Colonic mucosa (tissue), 4 donors: ENCODE results near the gene ORM1. TPM values are rescaled to one million over a fixed set of nuclear protein-coding genes. Genes with fewer than 3 reads are reported as not detected.

ENCODE experiments used
- DNase-seq: peaks from one replicate; pipeline ENCODE4 v3.0.0-alpha.2; 2020
- H3K27ac ChIP-seq: fragments of 200-600 bp; one replicate; pipeline ENCODE4 v1.8.0; 2021
- H3K27me3 ChIP-seq: fragments of 200-600 bp; one replicate; pipeline ENCODE4 v1.8.0; 2021
- H3K36me3 ChIP-seq: fragments of 200-600 bp; one replicate; pipeline ENCODE4 v1.8.0; 2021
- H3K4me1 ChIP-seq: fragments of 200-600 bp; one replicate; pipeline ENCODE4 v1.8.0; 2021; ENCODE audit warnings: mild to moderate bottlenecking
- H3K4me3 ChIP-seq: fragments of 200-600 bp; one replicate; pipeline ENCODE4 v1.8.0; 2021
- H3K9ac ChIP-seq, 2 donors: one replicate each; pipeline ENCODE4 v1.7.0; 2013; ENCODE audit warnings: control low read depth in 2 of 2, low read depth in 2 of 2, low read length in 2 of 2
- H3K9me3 ChIP-seq: fragments of 200-600 bp; one replicate; pipeline ENCODE4 v1.8.0; 2021
- intact Hi-C: fragments of 100-400 bp; cut with DNase I; formaldehyde crosslinking; loops from one replicate; pipeline ENCODE4 v1.14.1; 2022
- total RNA-seq, 2 donors: library from RNA; stranded (reverse); fragmentation: NEBNext Ultra II Directional in 1 of 2; extraction: Animal tissue kit (Norgen Biotek cat#: 25700) in 1 of 2; gene quantifications; one replicate each; pipeline ENCODE4 v1.2.1, GENCODE V29; 2021
- TF ChIP-seq, protein P1 (sequence below): fragments of 200-600 bp; IDR thresholded peaks from one replicate; pipeline ENCODE4 v1.8.0; 2022; ENCODE audit warnings: antibody characterized with exemption, mild to moderate bottlenecking
- donor health status: healthy.
- donor health status: DM: no; HTN: no; CAD: no.
- donor health status: DM: no; HTN: no; CAD: no.

ORM1 gene
- total RNA-seq, 2 donors from 2014 or later: 10.3 TPM; not detected in 1

DNA sequence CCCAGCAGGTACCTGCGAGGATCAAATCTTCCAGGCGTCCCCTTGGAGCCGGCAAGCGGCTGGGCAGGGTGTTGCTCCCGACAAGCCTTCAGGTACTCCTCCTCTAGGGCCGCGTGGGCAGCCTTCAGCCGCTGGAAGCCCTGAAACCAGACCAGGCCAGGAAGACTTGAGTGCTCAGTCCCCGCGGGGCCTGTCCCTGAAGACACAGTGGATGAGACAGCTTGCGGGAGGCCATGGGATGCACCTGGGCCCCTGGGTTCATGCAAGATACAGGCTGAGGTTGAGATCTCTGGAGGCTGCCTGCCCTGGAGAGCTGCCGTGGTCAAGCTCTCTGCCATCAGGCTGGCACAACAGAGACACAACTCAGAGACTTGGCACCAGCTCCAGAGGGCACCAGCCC is 39.5 kb downstream of the ORM1 start:
- Histone ChIP-seq H3K4me3 (no peak overlapping the region), H3K27ac (no peak overlapping the region), H3K36me3 (peaks cover 49% of the 10 kb centered on the region), H3K9me3 (no peaks in the 10 kb centered on the region), H3K4me1 (peaks cover 12% of the 10 kb centered on the region), H3K27me3 (no peaks in the 10 kb centered on the region), H3K9ac (no peak overlapping the region)
- DNase-seq: no peak
- intact Hi-C loops: no loop called here
- TF ChIP-seq, protein P1, sequence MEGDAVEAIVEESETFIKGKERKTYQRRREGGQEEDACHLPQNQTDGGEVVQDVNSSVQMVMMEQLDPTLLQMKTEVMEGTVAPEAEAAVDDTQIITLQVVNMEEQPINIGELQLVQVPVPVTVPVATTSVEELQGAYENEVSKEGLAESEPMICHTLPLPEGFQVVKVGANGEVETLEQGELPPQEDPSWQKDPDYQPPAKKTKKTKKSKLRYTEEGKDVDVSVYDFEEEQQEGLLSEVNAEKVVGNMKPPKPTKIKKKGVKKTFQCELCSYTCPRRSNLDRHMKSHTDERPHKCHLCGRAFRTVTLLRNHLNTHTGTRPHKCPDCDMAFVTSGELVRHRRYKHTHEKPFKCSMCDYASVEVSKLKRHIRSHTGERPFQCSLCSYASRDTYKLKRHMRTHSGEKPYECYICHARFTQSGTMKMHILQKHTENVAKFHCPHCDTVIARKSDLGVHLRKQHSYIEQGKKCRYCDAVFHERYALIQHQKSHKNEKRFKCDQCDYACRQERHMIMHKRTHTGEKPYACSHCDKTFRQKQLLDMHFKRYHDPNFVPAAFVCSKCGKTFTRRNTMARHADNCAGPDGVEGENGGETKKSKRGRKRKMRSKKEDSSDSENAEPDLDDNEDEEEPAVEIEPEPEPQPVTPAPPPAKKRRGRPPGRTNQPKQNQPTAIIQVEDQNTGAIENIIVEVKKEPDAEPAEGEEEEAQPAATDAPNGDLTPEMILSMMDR: no peak

DNA sequence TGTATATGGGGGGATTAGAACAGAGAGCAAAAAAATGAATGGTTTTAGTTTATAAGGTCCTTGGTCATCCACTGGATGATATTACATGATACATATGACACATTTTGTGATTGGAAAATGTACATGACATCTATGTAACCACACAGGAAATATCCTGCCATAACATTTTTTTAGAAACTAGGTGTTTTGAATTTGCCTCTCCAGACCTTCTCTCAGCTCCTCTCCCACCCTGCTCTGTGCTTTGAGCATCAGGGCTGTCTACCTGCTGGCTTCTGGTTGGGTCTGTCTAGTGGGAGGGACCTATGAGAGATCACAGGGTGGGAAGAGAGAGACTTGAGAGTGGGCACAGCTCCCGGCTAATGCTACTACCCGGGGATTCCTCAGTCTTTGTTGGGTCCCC is 40.5 kb downstream of the ORM1 start:
- peaks cover 41% of the 10 kb centered on the region for H3K36me3 ChIP-seq
- peaks cover 16% of the 10 kb centered on the region for H3K4me1 ChIP-seq
- no peaks in the 10 kb centered on the region for H3K27me3 ChIP-seq
- H3K9me3 ChIP-seq: no peaks in the 10 kb centered on the region
- no peak for DNase-seq
- no peak overlapping the region for H3K27ac ChIP-seq
- no peak overlapping the region for H3K4me3 ChIP-seq
- intact Hi-C loops: no loop called here
- TF ChIP-seq, protein P1: no peak
- no peak overlapping the region for H3K9ac ChIP-seq

DNA sequence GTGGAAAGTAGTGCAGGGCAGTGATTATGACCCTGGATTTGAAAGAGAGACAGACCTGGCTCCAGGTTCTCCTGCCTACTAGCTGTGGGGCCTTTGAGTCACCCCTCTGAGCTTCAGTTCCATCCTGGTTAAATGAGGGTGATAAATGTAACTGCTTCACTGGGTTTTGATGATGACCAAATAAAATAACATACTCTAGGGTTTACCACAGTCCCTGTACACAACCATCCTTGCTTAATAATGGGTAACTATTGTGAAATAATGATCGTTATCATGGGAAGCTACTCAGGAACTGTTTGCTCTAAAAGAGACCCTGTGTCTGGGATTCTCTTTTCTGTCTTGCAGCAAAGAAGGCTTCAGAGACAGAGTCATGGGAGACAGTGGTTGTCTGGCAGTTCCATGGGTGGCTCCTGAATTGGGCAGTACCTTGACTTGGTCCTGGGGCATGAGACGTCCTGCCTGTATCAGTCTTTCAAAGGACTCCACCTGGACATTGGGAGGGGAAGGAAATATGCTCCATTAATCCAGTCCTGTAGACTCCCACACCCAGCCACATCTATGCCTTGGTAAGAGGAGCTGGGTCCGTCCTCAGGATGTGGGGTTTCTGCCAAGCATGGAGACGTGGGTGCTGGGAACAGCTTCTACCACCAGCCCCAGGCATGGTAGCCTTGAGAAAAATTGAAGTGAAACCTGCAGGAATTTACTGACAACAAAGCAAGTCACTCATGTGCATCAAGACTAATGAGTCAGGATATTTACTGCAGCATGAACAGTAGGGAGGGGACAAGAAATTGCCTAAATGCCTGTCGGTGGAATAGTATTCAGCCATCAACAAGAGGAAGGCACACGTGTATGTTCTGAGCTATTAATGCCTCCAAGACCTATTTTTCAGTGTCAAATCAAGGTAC is 41.5 kb downstream of the ORM1 start:
- TF ChIP-seq, protein P1: no peak
- DNase-seq: no peak
- H3K27me3 ChIP-seq: no peaks in the 10 kb centered on the region
- H3K9me3 ChIP-seq: no peaks in the 10 kb centered on the region
- H3K4me1 ChIP-seq: peaks cover 18% of the 10 kb centered on the region
- peaks cover 37% of the 10 kb centered on the region for H3K36me3 ChIP-seq
- intact Hi-C loops: no loop called here
- no peak overlapping the region for H3K4me3 ChIP-seq
- peak overlapping the region; percentile 53 for H3K27ac ChIP-seq
- no peak overlapping the region for H3K9ac ChIP-seq

DNA sequence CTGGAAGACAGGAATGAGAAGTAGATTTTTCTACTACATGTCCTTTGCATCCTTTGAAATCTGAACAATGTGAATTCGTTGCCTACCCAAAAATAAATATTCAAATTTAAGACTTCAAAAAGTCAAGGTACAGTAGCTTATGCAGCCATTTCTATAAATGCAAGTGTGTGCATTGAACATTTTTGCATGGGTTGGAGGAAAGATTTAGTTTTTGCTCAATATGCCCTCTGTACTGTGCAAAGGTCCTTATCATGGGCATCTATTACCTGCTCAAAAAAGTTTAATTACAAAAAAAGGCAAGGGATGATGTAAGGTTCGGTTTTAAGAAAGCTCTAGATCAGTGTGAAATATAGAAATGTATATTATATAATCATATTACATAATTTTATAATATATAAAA is 42.3 kb downstream of the ORM1 start:
- Histone ChIP-seq H3K9me3 (no peaks in the 10 kb centered on the region), H3K9ac (no peak overlapping the region), H3K4me1 (peaks cover 18% of the 10 kb centered on the region), H3K27me3 (no peaks in the 10 kb centered on the region), H3K36me3 (peaks cover 31% of the 10 kb centered on the region), H3K27ac (peak overlapping the region; percentile 53), H3K4me3 (no peak overlapping the region)
- TF ChIP-seq, protein P1: no peak
- DNase-seq: no peak
- intact Hi-C loops: no loop called here

DNA sequence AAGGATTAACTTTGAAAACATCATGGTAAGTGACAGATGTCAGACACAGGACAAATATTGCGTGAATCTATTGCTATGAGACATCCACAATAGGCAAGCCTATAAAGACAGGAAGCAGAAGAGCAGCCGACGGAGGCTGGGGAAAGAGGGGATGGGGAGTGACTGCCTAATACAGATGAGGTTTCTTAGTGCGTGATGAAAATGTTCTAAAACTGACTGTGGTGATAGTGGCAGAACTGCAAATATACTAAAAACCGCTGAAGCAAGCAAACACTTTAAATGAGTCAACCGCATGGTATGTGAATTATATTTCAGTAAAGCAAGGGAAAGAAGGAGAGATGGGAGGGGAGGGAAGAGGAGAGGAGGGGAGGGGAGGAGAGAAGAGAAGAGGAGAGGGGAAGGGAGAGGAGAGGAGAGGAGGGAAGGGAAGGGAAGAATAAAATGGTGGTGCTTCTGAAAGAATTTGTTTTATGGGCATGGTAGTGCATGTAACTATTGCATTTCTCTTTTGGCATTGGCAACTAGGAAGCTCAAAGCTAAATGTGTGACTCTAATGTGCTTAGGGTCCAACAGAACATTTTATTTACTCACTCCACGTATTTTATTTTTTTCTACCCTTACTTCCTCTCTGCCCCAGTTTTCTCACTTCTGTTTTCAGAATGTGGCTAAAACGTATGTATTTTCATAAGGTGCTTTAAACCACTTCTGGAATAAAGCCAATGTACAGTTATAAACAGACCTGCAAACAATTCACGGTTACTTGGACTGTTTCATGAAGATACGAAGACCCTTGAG is 43.6 kb downstream of the ORM1 start:
- peak overlapping the region in 1 of 2 donors; percentile 48 for H3K9ac ChIP-seq
- intact Hi-C loops: no loop called here
- no peak overlapping the region for H3K4me3 ChIP-seq
- no peak for DNase-seq
- peak overlapping the region; percentile 50 for H3K27ac ChIP-seq
- H3K9me3 ChIP-seq: no peaks in the 10 kb centered on the region
- peaks cover 18% of the 10 kb centered on the region for H3K36me3 ChIP-seq
- TF ChIP-seq, protein P1: no peak
- no peaks in the 10 kb centered on the region for H3K27me3 ChIP-seq
- peaks cover 18% of the 10 kb centered on the region for H3K4me1 ChIP-seq
